HCT116 (cell line): ENCODE data around the gene PI4KA. TPM values are rescaled to one million over a fixed set of nuclear protein-coding genes. Genes with fewer than 3 reads are reported as not detected.
"Not testable (repeated sequence)": the region's sequence is repeated elsewhere in the genome, so short reads cannot be mapped to it uniquely, and the experiment has no call there.

ENCODE experiments used
- ATAC-seq: fragments of 200-7000 bp; cut with Tn5 transposase; 2 replicates; pipeline ENCODE4 v1.9.1; 2020; ENCODE audit warnings: mild to moderate bottlenecking, moderate library complexity
- BruUV-seq: library from RNA; stranded (reverse); fragments of 400-500 nt; replicated peaks from 2 replicates; lab custom pipeline; 2021; lab: Mats Ljungman, UMichigan
- CTCF ChIA-PET: fragments of 300-600 bp; sonication (Branson Sonifier 250); formaldehyde crosslinking; loops from one replicate; lab custom pipeline; 2021; ENCODE audit warnings: antibody characterized with exemption; lab: Charles Lee
- POLR2A ChIA-PET: fragments of 300-600, 350-600 bp; sonication (Branson Sonifier 250); formaldehyde crosslinking; loops from one replicate; lab custom pipeline; 2021; ENCODE audit warnings: antibody characterized with exemption; lab: Charles Lee
- RAD21 ChIA-PET, 2 experiments: fragments of 300-600 bp; sonication (Branson Sonifier 250); formaldehyde crosslinking; loops; one replicate each; lab custom pipeline; 2023; ENCODE audit warnings: low total read pairs in 2 of 2; ENCODE audit not compliant: uncharacterized antibody in 2 of 2, unreplicated experiment in 2 of 2, low non-redundant PET in 1 of 2; lab: Charles Lee
- DNase-seq: peaks from one replicate; pipeline ENCODE4 v3.0.0-alpha.2; 2010; ENCODE audit warnings: low read depth, low spot score
- H2AFZ ChIP-seq: fragments of 200-600 bp; shearing (Covaris generic), sonication (generic); 2 replicates; pipeline ENCODE4 v1.6.1; 2017; ENCODE audit warnings: low read depth, mixed run types, mixed read lengths, antibody characterized with exemption, low read length; ENCODE audit not compliant: poor library complexity, severe bottlenecking
- H3K27ac ChIP-seq: 2 replicates; pipeline ENCODE4 v1.5.1; 2012; ENCODE audit warnings: low read depth, low read length
- H3K27me3 ChIP-seq: fragments of 200-600 bp; sonication (generic); 2 replicates; pipeline ENCODE4 v1.6.1; 2016; ENCODE audit warnings: mixed run types, low read length, mixed read lengths; ENCODE audit not compliant: insufficient read depth
- H3K36me3 ChIP-seq, 2 experiments: fragments of 200-500 bp in 1 of 2; fragments of 200-600 bp in 1 of 2; sonication (Bioruptor generic) in 1 of 2; sonication (generic) in 1 of 2; 2 replicates each; pipeline versions ENCODE4 v1.5.1 to v1.6.1; 2014 to 2016; ENCODE audit warnings: low read length in 2 of 2, inconsistent platforms in 1 of 2, mixed read lengths in 1 of 2, mixed run types in 1 of 2; ENCODE audit not compliant: insufficient read depth in 2 of 2, control insufficient read depth in 1 of 2
- H3K4me1 ChIP-seq, 2 experiments: fragments of 200-600 bp in 1 of 2; sonication (generic) in 1 of 2; 2 replicates each; pipeline versions ENCODE4 v1.5.1 to v1.6.1; 2012 to 2017; ENCODE audit warnings: low read length in 2 of 2, inconsistent platforms in 1 of 2, mild to moderate bottlenecking in 1 of 2, mixed read lengths in 1 of 2, mixed run types in 1 of 2, moderate library complexity in 1 of 2; ENCODE audit not compliant: insufficient read depth in 2 of 2, control insufficient read depth in 1 of 2
- H3K4me2 ChIP-seq: fragments of 200-600 bp; sonication (generic); 2 replicates; pipeline ENCODE4 v1.6.1; 2017; ENCODE audit warnings: mixed run types, low read length, mixed read lengths
- H3K4me3 ChIP-seq, 2 experiments: fragments of 200-600 bp in 1 of 2; sonication (generic) in 1 of 2; replicated peaks in 1 of 2; 2 replicates each; pipeline ENCODE4 v1.5.1; 2011 to 2016; ENCODE audit warnings: low read length in 2 of 2, control low read depth in 1 of 2, low read depth in 1 of 2, mild to moderate bottlenecking in 1 of 2, mixed read lengths in 1 of 2, mixed run types in 1 of 2
- H3K79me2 ChIP-seq: fragments of 200-600 bp; sonication (generic); 2 replicates; pipeline ENCODE4 v1.6.1; 2017; ENCODE audit warnings: mild to moderate bottlenecking, mixed run types, low read length, moderate library complexity, mixed read lengths; ENCODE audit not compliant: insufficient read depth
- H3K9ac ChIP-seq: fragments of 200-600 bp; sonication (generic); 2 replicates; pipeline ENCODE4 v1.6.1; 2016; ENCODE audit warnings: low read length, mixed read lengths
- H3K9me2 ChIP-seq: fragments of 200-600 bp; sonication (generic), shearing (Covaris generic); 2 replicates; pipeline ENCODE4 v1.6.1; 2017; ENCODE audit warnings: mixed run types, mild to moderate bottlenecking, moderate library complexity; ENCODE audit not compliant: insufficient read depth
- H3K9me3 ChIP-seq, 2 experiments: fragments of 200-500 bp in 1 of 2; fragments of 200-600 bp in 1 of 2; sonication (Bioruptor generic) in 1 of 2; sonication (generic) in 1 of 2; 2 replicates each; pipeline ENCODE4 v1.6.1; 2014 to 2017; ENCODE audit warnings: low read length in 2 of 2, mixed read lengths in 2 of 2, inconsistent platforms in 1 of 2, low read depth in 1 of 2, mild to moderate bottlenecking in 1 of 2, mixed run types in 1 of 2, moderate library complexity in 1 of 2; ENCODE audit not compliant: control insufficient read depth in 1 of 2, insufficient read depth in 1 of 2
- H4K20me1 ChIP-seq: fragments of 200-600 bp; sonication (generic), shearing (Covaris generic); 2 replicates; pipeline ENCODE4 v1.6.1; 2017; ENCODE audit warnings: mixed run types, mild to moderate bottlenecking, moderate library complexity; ENCODE audit not compliant: insufficient read depth
- intact Hi-C: fragments of 100-400 bp; cut with micrococcal nuclease; formaldehyde crosslinking; loops from 2 replicates; pipeline ENCODE4 v1.10.0; 2022
- total RNA-seq: library from RNA; stranded (reverse); gene quantifications from one replicate; pipeline ENCODE4 v1.2.1, GENCODE V29; 2021; ENCODE audit not compliant: unreplicated experiment

The PI4KA gene
- total RNA-seq, 1 experiment from 2014 or later: 59.6 TPM

- BruUV-seq, CTCF ChIA-PET, H3K4me1 ChIP-seq, ATAC-seq, H4K20me1 ChIP-seq, H3K4me2 ChIP-seq, DNase-seq, H3K9me3 ChIP-seq, H3K27ac ChIP-seq, H3K4me3 ChIP-seq, H3K27me3 ChIP-seq, RAD21 ChIA-PET, POLR2A ChIA-PET, H3K36me3 ChIP-seq, H3K9ac ChIP-seq, H3K79me2 ChIP-seq, H2AFZ ChIP-seq, H3K9me2 ChIP-seq: not testable (repeated sequence)
- intact Hi-C loops: loop anchor here (5.0 kb wide), 1 partner anchor 133 kb away; no protein-coding TSS in a partner anchor
These were observed 163.4 kb downstream of the PI4KA start for GRCh38 chr22:20695205-20695604.

DNA sequence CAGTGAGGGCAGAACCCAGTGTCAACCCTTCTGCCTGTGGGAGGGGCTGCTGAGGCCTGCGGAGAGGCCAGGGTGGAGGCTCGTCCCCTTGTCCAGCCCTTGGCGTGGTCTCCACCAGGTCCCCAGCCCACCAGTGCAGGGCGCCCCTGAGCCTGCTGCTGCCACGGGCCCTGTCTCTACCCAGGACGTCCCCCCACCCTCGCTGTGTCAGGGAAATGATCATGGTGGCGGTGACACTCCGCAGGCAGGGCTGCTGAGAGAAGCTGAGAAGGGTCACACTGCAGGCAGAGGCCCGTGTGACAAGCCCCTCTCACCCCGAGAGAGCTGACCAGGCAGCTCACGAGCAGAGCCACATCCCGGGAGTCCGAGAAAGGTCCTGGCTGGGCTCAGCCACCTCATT is 164.4 kb downstream of the PI4KA start:
- H3K4me1 ChIP-seq, intact Hi-C loops, H3K36me3 ChIP-seq, BruUV-seq, H3K4me3 ChIP-seq, H2AFZ ChIP-seq, H3K9me2 ChIP-seq, POLR2A ChIA-PET, H3K27me3 ChIP-seq, RAD21 ChIA-PET, H3K9me3 ChIP-seq, H3K27ac ChIP-seq, H4K20me1 ChIP-seq, DNase-seq, H3K4me2 ChIP-seq, CTCF ChIA-PET, H3K9ac ChIP-seq, H3K79me2 ChIP-seq, ATAC-seq: not testable (repeated sequence)

DNA sequence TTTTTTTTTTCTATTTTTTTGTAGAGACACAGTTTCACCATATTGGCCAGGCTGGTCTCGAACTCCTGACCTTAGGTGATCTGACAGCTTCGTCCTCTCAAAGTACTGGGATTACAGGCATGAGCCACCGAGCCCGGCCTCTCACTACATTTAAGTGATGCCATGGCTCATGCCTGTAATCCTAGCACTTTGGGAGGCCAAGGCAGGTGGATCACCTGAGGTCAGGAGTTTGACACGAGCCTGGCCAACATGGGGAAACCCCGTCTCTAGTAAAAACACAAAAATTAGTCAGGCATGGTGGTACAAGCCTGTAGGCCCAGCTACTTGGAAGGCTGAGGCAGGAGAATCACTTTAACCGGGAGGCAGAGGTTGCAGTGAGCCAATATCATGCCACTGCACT is 165.7 kb downstream of the PI4KA start:
- H3K9ac ChIP-seq, H3K4me2 ChIP-seq, H3K4me1 ChIP-seq, H3K36me3 ChIP-seq, H3K27ac ChIP-seq, DNase-seq, H3K4me3 ChIP-seq, H3K27me3 ChIP-seq, H4K20me1 ChIP-seq, POLR2A ChIA-PET, BruUV-seq, CTCF ChIA-PET, H2AFZ ChIP-seq, ATAC-seq, intact Hi-C loops, H3K79me2 ChIP-seq, H3K9me3 ChIP-seq, RAD21 ChIA-PET, H3K9me2 ChIP-seq: not testable (repeated sequence)

DNA sequence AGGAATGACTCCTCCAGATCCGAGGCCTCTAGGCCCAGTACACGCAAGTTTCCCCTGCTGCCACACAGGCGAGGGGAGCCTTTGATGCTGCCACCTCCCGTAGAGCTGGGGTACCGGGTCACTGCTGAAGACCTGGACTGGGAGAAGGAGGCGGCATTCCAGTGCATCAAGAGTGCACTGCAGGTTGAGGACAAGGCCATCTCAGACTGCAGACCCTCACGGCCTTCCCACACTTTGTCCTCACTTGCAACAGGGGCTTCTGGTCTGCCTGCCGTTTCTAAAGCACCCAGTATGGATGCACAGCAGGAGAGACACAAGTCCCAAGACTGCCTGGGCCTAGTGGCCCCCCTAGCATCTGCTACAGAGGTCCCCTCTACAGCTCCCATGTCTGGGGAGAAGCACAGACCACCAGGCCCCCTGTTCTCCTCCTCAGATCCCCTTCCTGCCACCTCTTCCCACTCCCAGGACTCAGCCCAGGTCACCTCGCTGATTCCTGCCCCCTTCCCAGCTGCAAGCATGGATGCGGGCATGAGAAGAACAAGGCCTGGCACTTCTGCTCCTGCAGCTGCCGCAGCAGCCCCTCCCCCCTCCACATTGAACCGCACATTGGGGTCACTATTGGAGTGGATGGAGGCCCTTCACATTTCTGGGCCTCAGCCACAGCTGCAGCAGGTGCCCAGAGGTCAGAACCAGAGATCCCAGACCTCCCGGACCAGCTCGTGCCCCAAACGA is 167.9 kb downstream of the PI4KA start:
- DNase-seq, ATAC-seq, H3K4me2 ChIP-seq, H3K27ac ChIP-seq, CTCF ChIA-PET, H3K9ac ChIP-seq, H3K4me3 ChIP-seq, H3K9me3 ChIP-seq, H3K4me1 ChIP-seq, RAD21 ChIA-PET, BruUV-seq, POLR2A ChIA-PET, H3K9me2 ChIP-seq, H3K79me2 ChIP-seq, H4K20me1 ChIP-seq, H2AFZ ChIP-seq, intact Hi-C loops, H3K27me3 ChIP-seq, H3K36me3 ChIP-seq: not testable (repeated sequence)
